Left lobe of liver (tissue), 2 donors: ENCODE measurements around the gene ZNF423. TPM values are rescaled to one million over a fixed set of nuclear protein-coding genes. Genes with fewer than 3 reads are reported as not detected.

Experiments
- ATAC-seq: fragments of 200-7000 bp; cut with Tn5 transposase; one replicate; pipeline ENCODE4 v1.9.1; 2020; ENCODE audit warnings: mild to moderate bottlenecking, moderate library complexity
- DNase-seq: peaks from one replicate; pipeline ENCODE4 v3.0.0-alpha.2; 2020; ENCODE audit warnings: low spot score
- total RNA-seq: library from RNA; stranded (reverse); gene quantifications from one replicate; pipeline ENCODE4 v1.2.1, GENCODE V29; 2021
- donor health status: DM: no; HTN: no; CAD: no; lungs with moderate emphysema.
- donor health status: DM: no; HTN: yes; CAD: no.

ZNF423 gene
- total RNA-seq, 1 donor from 2014 or later: 2.0 TPM

GRCh38 chr16:49593424-49594040, 262.4 kb downstream of the ZNF423 start:
- peak; percentile 36 for DNase-seq
- peak; percentile 54 for ATAC-seq

DNA sequence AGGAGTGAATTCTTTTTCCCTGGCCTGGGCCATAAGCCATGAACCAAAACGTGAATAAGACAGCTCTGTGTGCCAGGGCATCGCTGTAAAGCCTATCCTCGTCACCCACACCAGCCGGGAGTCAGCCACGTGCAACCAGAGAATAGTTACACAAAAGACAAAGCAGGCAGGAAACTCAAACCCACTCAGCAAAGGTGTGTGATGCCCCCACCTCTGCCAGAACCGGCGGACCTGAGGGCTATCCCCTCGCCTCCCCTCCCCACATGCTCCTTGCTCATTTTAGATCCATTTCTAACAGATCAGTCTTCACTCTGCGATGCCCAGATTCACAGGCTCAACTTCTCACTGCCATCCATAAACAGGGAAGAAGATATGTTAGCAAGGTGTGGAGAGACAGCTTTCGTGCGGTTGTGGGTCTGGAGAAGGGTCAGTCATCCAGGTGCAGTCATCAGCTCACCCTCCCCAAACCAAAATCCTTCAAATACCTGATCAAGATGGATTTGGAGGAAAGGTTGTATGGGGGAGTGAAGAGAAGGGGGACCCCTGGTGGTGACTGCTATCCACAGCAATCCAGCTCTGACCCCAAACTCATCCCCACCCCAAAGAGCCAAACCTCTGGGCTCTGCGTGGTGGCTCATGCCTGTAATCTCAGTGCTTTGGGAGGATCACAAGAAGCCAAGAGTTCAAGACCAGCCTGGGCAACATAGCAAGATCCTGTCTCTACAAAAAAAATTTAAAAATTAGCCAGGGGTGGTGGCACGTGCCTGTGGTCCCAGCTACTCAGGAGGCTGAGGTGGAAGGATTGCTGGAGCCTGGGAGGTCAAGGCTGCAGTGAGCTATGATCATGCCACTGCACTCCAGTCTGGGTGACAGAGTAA, 263.1 kb downstream of the ZNF423 start:
- ATAC-seq (peak; percentile 96), DNase-seq (peak; percentile 51)

- peak; percentile 21 for DNase-seq
- ATAC-seq: no peak
These were observed 265.6 kb downstream of the ZNF423 start for GRCh38 chr16:49590166-49590871.

DNA sequence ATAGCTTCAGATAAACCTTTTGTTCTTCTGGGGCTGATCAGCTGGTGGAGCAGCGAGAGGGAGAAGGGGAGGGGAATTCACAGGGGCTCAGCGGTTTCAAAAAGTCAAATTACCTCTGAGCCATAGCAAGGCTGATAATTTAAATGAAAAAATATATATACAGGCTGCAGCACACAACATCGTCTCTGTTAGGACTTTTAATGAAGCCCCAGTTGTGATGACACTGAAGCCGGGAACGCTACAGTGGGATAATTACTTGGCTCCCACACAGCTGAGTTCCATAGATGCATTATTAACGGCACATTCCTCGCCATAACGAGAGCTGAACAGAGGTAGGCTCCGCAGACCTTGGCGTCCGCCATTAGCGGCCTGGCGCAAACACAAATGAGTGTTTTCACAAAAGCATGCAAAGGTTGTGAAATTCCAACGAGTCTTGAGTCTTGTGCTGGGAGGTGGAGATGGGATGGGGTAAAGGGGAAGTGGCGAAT, 266.3 kb downstream of the ZNF423 start:
- no peak for ATAC-seq
- peak; percentile 33 for DNase-seq

GRCh38 chr16:49588729-49589384, 267.1 kb downstream of the ZNF423 start:
- ATAC-seq (no peak), DNase-seq (peak; percentile 26)

DNA sequence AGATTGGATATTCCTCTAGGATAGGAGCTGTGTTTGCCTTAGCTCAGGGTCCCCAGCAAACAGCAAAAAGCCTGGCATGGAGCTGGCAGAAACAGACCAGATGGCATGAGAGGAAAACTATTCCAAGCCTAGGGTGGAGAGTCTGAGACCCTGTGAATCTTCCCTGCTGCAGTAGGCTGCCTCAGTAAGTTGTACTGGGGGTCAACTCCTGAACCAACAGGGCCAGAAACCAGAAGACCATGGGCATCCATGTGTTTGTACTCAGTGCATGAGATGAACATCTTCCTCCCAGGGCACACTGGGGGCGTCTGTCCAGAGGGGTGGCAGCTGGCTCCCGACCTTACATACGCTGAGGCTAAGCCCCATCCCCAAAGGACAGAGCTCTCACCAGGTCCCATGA, 267.9 kb downstream of the ZNF423 start:
- DNase-seq (peak; percentile 12), ATAC-seq (no peak)

DNA sequence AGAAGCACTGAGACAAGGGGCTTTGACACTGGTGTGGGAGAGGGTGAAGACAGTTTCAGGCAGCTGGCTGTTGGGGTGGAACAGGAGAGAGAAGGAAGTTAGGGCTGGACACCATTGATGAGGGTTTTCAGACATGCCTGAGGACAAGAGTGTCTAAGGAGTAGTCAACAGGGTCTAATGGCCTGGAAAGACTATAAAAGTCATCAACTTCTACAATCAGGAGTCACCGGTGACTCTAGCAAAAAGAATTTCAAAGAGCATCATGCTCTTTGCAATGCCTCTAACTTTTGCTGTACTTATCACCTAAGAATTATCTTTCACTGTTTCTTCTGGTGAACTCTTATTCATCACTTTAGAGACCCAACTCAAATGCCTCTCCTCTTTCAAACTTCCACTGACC, 268.4 kb downstream of the ZNF423 start:
- DNase-seq: no peak
- no peak for ATAC-seq

DNA sequence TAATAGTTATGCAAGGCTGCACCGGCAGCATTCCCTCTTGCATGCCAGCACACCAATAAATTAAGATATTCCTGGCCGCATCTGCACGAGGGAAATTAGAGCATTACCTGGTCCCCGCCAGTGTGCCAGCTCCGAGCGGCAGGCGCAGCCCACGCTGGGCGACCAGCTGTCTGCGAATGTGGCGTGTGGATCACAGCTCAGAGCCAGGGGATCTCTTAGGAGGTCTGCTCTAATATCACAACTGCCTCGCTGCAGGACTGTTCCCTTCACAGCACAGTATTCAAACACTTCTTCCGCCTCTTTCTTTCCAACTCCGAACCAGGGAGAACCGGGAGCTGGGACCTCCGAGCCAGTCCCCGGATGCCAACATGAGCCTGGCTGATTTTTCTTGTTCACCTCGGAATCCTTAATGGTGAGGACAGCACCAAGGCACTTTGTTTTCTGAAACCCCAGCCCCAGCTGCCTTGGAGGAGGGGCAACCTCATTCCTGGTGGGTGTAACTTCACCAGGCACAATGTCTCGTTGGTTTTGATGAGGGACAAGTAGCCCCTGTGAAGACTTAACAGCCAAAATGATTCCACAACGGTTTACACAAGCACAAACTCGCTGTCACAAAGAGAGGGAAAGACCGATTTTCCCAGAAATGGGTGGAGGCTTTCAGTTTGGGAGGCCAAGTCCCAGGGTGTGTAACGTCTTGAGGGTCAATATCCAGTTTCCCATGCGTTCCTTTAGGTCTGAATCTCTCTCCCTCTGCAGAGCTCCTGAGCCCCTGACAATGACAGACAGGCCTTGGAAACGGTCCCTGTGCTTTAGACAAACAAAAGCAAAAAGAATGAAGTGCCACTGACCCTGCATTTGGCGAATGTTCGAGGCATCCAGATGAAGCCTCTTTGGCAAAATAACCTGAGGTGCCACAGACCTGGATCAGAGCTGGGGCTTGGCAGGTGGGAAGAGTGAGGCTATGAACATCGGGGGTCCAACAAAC, 269.2 kb downstream of the ZNF423 start:
- DNase-seq: peak; percentile 41
- peak; percentile 82 for ATAC-seq

DNA sequence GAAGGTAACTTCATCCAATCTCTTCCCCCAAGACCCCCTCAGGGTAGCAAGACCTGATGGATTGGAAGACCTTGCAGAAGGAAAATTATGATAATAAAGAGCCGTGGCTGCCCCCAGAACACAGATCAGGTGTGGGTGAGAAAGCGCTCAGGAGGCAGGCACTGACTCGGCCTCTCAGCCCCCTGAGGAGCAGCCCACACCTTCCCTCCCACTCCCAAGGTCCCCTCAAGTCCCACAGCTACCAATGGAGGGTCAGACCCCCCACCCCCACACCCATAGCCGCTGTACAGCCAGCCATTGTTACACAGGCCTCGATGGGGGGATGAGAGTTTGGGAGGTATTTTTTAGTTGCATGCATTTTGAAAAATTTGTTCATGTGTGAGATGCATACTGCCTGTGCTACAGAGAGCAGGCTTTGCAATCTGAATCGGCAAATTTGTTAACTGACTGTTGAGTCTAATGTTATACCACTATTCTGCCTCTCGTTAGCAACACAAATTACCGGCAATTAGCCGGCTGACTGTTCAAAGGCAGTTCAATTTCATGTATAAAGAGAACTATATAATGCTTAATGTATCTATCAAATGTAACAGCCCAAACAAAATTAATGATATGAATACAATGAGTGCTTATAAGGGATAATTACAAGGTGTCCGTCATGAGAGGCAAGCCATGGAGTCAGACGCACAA, 270.6 kb downstream of the ZNF423 start:
- ATAC-seq (no peak), DNase-seq (no peak)

- no peak for DNase-seq
- no peak for ATAC-seq
These were observed 272.0 kb downstream of the ZNF423 start for GRCh38 chr16:49583911-49584310.

- ATAC-seq (peak; percentile 51), DNase-seq (peak; percentile 67)
These were observed 274.1 kb downstream of the ZNF423 start for GRCh38 chr16:49581630-49582298.

- ATAC-seq: peak; percentile 75
- DNase-seq: peak; percentile 66
These were observed 275.1 kb downstream of the ZNF423 start for GRCh38 chr16:49580751-49581303.

GRCh38 chr16:49578435-49579024, 277.4 kb downstream of the ZNF423 start:
- DNase-seq (no peak), ATAC-seq (peak; percentile 51)

DNA sequence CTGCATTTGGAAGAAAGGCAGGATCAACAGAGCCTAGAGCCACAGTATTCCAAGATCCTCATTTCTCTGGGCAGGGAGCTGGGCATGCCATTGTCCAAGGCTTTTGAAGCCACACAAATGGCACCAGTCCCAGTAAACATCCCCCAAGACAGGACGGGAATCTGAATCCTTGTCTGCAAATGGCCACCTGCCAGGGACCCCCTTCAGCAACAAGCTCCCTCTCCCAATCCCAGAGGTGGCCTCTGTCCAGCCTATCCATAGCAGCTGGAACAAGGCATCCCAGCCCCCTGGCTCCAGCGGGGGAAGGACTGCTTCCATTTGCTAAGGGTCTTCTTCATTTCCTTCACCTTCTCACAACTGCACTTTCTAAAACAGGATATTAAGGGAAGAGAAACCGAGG, 277.9 kb downstream of the ZNF423 start:
- no peak for DNase-seq
- ATAC-seq: no peak

DNA sequence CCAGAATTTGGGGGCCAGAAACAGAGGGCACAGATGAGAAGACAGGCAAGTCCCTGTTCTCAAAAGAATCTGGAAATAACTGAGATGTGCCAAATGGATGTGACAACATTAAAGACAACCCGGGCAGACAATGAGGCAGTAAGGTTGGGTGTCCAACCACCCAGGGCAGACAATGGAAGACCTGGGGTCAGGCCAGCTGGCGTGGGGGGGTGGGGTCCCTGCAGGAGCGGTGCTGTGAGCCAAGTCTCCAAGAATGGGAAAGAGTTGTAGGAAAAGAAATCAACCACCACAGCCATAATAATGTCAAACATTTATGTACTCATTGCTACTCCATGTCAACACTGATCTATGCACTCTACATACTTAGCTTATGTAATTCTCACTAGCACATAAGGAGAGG, 279.0 kb downstream of the ZNF423 start:
- no peak for DNase-seq
- no peak for ATAC-seq

GRCh38 chr16:49576173-49576494, 279.8 kb downstream of the ZNF423 start:
- no peak for DNase-seq
- no peak for ATAC-seq

DNA sequence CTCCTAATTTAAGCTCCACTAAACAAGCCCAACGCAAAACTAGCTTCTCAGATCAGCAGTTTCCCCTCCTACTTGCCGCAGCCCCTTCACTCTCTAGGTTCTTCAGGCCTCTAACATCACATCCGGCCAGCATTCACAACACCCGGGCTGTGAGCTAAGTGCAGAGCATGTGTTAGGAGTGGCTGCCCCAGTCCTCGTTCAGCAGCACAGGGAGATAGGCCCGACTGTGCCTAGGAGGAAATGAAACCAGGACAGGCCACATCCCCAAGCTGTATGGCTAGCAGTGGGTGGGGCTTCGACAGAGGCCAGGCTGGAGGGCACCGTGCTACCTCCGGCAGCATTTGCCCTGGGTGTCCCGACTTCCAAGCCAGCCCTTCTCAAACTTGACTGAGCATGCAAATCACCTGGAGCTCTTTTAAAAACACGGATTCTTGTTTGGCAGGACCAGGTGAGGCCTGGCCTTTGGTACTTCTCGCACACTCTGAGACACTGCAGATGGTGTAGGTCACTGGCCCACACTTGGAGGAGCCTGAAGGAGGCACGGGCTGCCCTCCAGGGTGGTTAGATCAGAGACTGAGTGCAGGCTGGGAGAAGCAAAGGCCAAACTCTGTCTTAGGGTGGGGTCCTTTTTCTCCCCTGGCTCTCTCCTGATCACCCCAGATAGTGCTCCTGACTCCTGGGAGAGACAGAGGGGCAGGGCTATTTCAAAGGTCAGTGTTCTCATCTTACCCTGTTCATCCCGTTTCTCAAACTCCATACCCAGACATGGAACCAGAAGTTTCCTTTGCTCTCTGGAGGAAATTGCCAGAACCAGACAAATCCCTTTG, 280.4 kb downstream of the ZNF423 start:
- ATAC-seq (peak; percentile 35), DNase-seq (no peak)
